ENCODE measurements around the gene ATP10A. TPM values are rescaled to one million over a fixed set of nuclear protein-coding genes. Genes with fewer than 3 reads are reported as not detected.

ATP10A gene
- total and polyA plus RNA-seq, 2 donors from 2014 or later = 4.0 to 6.8 TPM

- intact Hi-C loops (cut with DNase I) = no loop called here
- DNase-seq (peak in 1 of 5 donors; percentile 64), FAIRE-seq (no peak)
- no peak overlapping the region for H3K27ac ChIP-seq (ENCODE audit: low read depth in 2 of 2, low read length in 2 of 2)
- H3K9me3 ChIP-seq (ENCODE audit: control insufficient read depth in 2 of 3, insufficient read depth in 1 of 3, low read length in 3 of 3) = no peaks in the 10 kb centered on the region
- TF ChIP-seq CTCF (IDR thresholded peaks at IDR 0.05; ENCODE audit: borderline replicate concordance, extremely low read depth, insufficient read depth) = no peak
- no peaks in the 10 kb centered on the region for H3K27me3 ChIP-seq (ENCODE audit: control insufficient read depth, insufficient read depth, low read length)
- H3K9ac ChIP-seq (ENCODE audit: low read length in 3 of 3) = no peak overlapping the region
- no peaks in the 10 kb centered on the region for H3K4me1 ChIP-seq (ENCODE audit: control insufficient read depth in 2 of 3, insufficient read depth in 2 of 3, low read depth in 1 of 3, low read length in 3 of 3)
- no peaks in the 10 kb centered on the region for H3K36me3 ChIP-seq (ENCODE audit: control insufficient read depth in 2 of 3, insufficient read depth in 3 of 3, low read length in 3 of 3)
- no peak overlapping the region for H3K4me3 ChIP-seq (ENCODE audit: low read length in 3 of 3)
These were observed 171.3 kb downstream of the ATP10A start for GRCh38 chr15:25691544-25692430.

- DNase-seq (no peak), FAIRE-seq (no peak)
- Histone ChIP-seq H3K9me3 (ENCODE audit: control insufficient read depth in 2 of 3, insufficient read depth in 1 of 3, low read length in 3 of 3) (no peaks in the 10 kb centered on the region), H3K4me1 (ENCODE audit: control insufficient read depth in 2 of 3, insufficient read depth in 2 of 3, low read depth in 1 of 3, low read length in 3 of 3) (no peaks in the 10 kb centered on the region), H3K36me3 (ENCODE audit: control insufficient read depth in 2 of 3, insufficient read depth in 3 of 3, low read length in 3 of 3) (no peaks in the 10 kb centered on the region), H3K27me3 (ENCODE audit: control insufficient read depth, insufficient read depth, low read length) (no peaks in the 10 kb centered on the region), H3K9ac (ENCODE audit: low read length in 3 of 3) (no peak overlapping the region), H3K27ac (ENCODE audit: low read depth in 2 of 2, low read length in 2 of 2) (no peak overlapping the region), H3K4me3 (ENCODE audit: low read length in 3 of 3) (no peak overlapping the region)
- TF ChIP-seq CTCF (IDR thresholded peaks at IDR 0.05; ENCODE audit: borderline replicate concordance, extremely low read depth, insufficient read depth) = no peak
- intact Hi-C loops (cut with DNase I) = no loop called here
These were observed 172.2 kb downstream of the ATP10A start for GRCh38 chr15:25690673-25691543.

- Histone ChIP-seq H3K36me3 (ENCODE audit: control insufficient read depth in 2 of 3, insufficient read depth in 3 of 3, low read length in 3 of 3) (no peaks in the 10 kb centered on the region), H3K27me3 (ENCODE audit: control insufficient read depth, insufficient read depth, low read length) (no peaks in the 10 kb centered on the region), H3K9me3 (ENCODE audit: control insufficient read depth in 2 of 3, insufficient read depth in 1 of 3, low read length in 3 of 3) (no peaks in the 10 kb centered on the region), H3K4me3 (ENCODE audit: low read length in 3 of 3) (no peak overlapping the region), H3K27ac (ENCODE audit: low read depth in 2 of 2, low read length in 2 of 2) (no peak overlapping the region), H3K9ac (ENCODE audit: low read length in 3 of 3) (no peak overlapping the region), H3K4me1 (ENCODE audit: control insufficient read depth in 2 of 3, insufficient read depth in 2 of 3, low read depth in 1 of 3, low read length in 3 of 3) (no peaks in the 10 kb centered on the region)
- no peak for DNase-seq
- intact Hi-C loops (cut with DNase I) = no loop called here
- TF ChIP-seq CTCF (IDR thresholded peaks at IDR 0.05; ENCODE audit: borderline replicate concordance, extremely low read depth, insufficient read depth) = no peak
- FAIRE-seq = no peak
These were observed 173.5 kb downstream of the ATP10A start for GRCh38 chr15:25689592-25689991.
